ENCODE results near the gene EHMT1.
A peak's percentile ranks its signal among the peaks of the same experiment; 100 is the strongest.
"Not testable (repeated sequence)": the region's sequence is repeated elsewhere in the genome, so short reads cannot be mapped to it uniquely, and the experiment has no call there.

The EHMT1 gene

GRCh38 chr9:137797206-137798120 is 178.7 kb downstream of the EHMT1 start:
- no peak for ATAC-seq
- H3K27me3 Mint-ChIP-seq, result no peaks in the 10 kb centered on the region

GRCh38 chr9:137798142-137798541 is 179.3 kb downstream of the EHMT1 start:
- no peaks in the 10 kb centered on the region for H3K4me1 Mint-ChIP-seq
- no peak overlapping the region for H3K4me3 Mint-ChIP-seq
- no peak overlapping the region for H3K27ac Mint-ChIP-seq
- H3K27me3 Mint-ChIP-seq, result no peaks in the 10 kb centered on the region
- no peak for DNase-seq
- ATAC-seq, result no peak
- no peaks in the 10 kb centered on the region for H3K9me3 Mint-ChIP-seq

More at GRCh38 chr9:137797206-137798120, 178.7 kb downstream of the EHMT1 start:
- H3K4me1 Mint-ChIP-seq, result no peaks in the 10 kb centered on the region
- H3K4me3 Mint-ChIP-seq, result no peak overlapping the region
- peak overlapping the region in 1 of 2 donors; percentile 55 for H3K27ac Mint-ChIP-seq
- DNase-seq, result no peak
- H3K9me3 Mint-ChIP-seq, result no peaks in the 10 kb centered on the region

DNA sequence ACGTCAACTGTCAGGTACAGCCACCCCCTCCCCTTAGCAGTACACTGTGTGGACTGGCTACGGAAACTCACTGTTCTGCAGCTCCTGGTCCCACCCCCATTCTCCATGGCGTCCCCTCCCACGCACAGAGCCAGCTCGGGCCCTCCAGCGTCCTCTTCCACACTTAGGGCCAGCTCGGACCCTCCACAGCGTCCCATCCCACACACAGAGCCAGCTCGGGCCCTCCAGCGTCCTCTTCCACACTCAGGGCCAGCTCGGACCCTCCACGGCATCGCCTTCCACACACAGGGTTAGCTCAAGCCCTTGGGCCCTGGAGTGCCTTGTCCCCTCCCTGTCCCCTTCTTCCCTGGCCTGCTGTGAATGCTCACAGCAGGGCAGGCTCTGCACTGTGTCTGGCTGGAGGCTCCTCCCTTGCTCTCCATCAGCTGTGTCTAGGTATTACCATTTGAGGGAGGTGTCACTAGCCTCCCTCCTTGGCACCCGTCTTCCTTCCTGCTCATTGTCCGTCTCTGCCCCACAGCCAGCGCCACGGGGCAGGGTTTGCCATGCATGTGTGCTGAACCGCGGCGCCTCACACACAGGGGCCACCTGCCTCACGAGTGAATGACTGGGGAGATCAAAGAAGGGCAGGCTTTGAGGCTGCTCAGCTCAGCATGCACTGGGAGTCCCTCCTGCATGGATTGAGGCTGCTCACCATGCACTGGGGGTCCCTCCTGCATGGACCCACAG is 180.3 kb downstream of the EHMT1 start:
- ATAC-seq, result no peak
- Mint-ChIP-seq H3K4me1 (no peaks in the 10 kb centered on the region), H3K4me3 (no peak overlapping the region), H3K9me3 (no peaks in the 10 kb centered on the region), H3K27me3 (no peaks in the 10 kb centered on the region), H3K27ac (no peak overlapping the region)
- no peak for DNase-seq

DNA sequence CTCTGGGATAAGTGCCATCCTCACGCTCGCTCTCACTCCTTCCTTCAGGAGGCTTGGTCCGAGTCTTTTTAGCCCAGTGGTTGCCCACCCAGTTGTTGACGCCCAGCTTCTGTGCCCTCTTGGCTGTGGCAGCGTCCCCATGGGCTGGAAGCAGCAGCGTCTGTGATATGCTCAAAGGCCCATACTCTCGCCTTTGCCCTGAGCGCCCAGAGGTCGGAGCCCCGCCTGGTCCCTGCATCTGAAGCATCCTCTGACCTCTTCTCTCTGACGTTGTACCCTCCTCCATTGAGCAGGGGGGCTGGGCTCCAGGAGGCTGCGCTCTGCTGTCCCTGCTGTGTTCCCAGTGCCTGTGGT is 180.8 kb downstream of the EHMT1 start:
- no peaks in the 10 kb centered on the region for H3K4me1 Mint-ChIP-seq
- H3K4me3 Mint-ChIP-seq, result no peak overlapping the region
- H3K27ac Mint-ChIP-seq, result no peak overlapping the region
- no peaks in the 10 kb centered on the region for H3K27me3 Mint-ChIP-seq
- no peaks in the 10 kb centered on the region for H3K9me3 Mint-ChIP-seq
- no peak for ATAC-seq
- no peak for DNase-seq

GRCh38 chr9:137800196-137801022 is 181.6 kb downstream of the EHMT1 start:
- peak overlapping the region in 1 of 2 donors; percentile 64 for H3K27ac Mint-ChIP-seq
- H3K27me3 Mint-ChIP-seq, result no peaks in the 10 kb centered on the region
- ATAC-seq, result no peak
- no peak for DNase-seq
- H3K4me3 Mint-ChIP-seq, result no peak overlapping the region
- no peaks in the 10 kb centered on the region for H3K9me3 Mint-ChIP-seq
- no peaks in the 10 kb centered on the region for H3K4me1 Mint-ChIP-seq

- Mint-ChIP-seq H3K4me3 (no peak overlapping the region), H3K27ac (peak overlapping the region in 1 of 2 donors; percentile 92), H3K27me3 (no peaks in the 10 kb centered on the region), H3K4me1 (no peaks in the 10 kb centered on the region), H3K9me3 (no peaks in the 10 kb centered on the region)
- peak; percentile 41 for ATAC-seq
- no peak for DNase-seq
Observed at GRCh38 chr9:137801023-137801319, 182.2 kb downstream of the EHMT1 start.

- Mint-ChIP-seq H3K4me3 (no peak overlapping the region), H3K27me3 (no peaks in the 10 kb centered on the region), H3K9me3 (no peaks in the 10 kb centered on the region), H3K4me1 (peaks cover 10% of the 10 kb centered on the region), H3K27ac (peak overlapping the region; percentile 47 to 65)
- ATAC-seq (no peak), DNase-seq (no peak)
Observed at GRCh38 chr9:137802021-137802420, 183.2 kb downstream of the EHMT1 start.

- no peaks in the 10 kb centered on the region for H3K9me3 Mint-ChIP-seq
- H3K4me1 Mint-ChIP-seq, result peaks cover 10% of the 10 kb centered on the region
- ATAC-seq (no peak), DNase-seq (no peak)
- peak overlapping the region in 1 of 2 donors; percentile 60 for H3K27ac Mint-ChIP-seq
- H3K4me3 Mint-ChIP-seq, result no peak overlapping the region
- no peaks in the 10 kb centered on the region for H3K27me3 Mint-ChIP-seq
Observed at GRCh38 chr9:137802521-137803243, 183.9 kb downstream of the EHMT1 start.

DNA sequence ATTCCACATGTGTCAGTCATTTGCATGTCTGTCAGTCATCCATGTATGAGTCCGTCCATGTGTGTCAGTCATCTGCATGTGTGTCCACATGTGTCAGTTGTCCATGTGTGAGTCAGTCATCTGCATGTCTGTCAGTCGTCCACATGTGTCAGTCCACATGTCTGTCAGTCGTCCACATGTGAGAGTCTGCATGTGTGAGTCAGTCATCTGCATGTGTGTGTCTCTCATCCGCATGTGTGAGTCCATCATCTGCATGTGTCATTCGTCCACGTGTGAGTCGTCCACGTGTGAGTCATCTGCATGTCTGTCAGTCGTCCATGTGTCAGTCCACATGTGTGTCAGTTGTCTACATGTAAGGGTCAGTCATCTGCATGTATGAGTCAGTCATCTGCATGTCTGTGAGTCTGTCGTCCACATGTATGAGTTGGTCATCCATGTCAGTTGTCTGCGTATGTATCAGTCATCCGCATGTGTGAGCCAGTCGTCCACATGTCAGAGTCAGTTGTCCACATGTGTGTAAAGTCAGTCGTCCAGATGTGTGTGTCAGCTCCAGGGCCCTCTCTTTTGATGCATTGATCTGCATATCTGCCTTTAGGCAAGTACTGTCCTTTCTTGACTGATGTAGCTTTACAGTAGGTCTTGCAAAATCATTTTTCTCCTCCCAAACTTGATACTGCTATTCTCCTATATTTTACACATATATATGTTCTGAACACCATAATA is 186.3 kb downstream of the EHMT1 start:
- Mint-ChIP-seq H3K4me1 (peaks cover 10% of the 10 kb centered on the region), H3K27ac (no peak overlapping the region), H3K27me3 (no peaks in the 10 kb centered on the region), H3K9me3 (no peaks in the 10 kb centered on the region), H3K4me3 (no peak overlapping the region)
- ATAC-seq (no peak), DNase-seq (no peak)

DNA sequence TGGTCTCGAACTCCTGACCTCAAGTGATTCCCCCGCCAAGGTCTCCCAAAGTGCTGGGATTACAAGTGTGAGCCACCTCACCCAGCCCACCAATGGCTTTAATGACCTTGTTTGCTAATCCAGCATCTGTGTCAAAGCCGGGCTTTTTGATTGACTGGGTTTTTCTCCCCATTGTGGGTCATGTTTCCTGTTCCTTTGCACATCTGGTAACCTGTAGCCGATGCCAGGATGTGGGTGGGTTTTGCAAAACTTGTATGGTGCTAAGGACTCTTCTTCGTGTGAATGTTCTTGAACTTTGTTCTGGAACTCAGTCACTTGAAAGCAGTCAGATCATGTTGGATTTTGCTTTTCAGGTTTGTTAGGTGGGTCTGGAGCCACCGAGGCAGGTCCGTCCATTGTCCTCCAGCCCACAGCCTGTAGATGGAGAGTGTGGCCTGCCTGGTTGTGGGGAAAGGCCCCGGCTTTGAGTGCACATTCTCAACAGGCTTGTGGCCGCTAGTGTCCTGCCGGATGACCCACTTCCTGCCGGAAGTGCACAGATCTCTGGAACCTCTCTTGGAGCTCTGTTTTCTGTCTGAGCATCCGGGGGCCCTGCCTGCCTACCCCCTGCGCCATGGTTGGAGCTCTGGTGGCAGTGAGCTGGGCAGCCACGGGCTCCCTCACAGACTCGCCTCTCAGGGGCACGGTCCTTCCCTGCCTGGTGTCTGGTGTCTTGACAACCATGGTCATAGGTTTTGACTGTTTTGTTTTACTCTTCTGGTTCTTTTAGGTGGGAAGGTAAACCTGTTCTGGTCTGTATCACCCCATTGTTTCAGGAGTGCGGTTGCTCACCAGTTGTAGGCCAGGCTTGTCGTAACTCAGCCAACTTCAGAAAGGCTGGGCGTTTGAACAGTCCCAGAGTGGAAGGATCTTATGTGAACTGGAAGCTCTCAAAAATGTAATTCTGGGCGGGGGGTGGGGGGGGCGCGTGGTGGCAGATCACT is 189.2 kb downstream of the EHMT1 start:
- ATAC-seq (peak; percentile 76), DNase-seq (no peak)
- peaks cover 10% of the 10 kb centered on the region for H3K4me1 Mint-ChIP-seq
- H3K27ac Mint-ChIP-seq, result peak overlapping the region in 1 of 2 donors; percentile 12
- H3K4me3 Mint-ChIP-seq, result no peak overlapping the region
- H3K27me3 Mint-ChIP-seq, result no peaks in the 10 kb centered on the region
- no peaks in the 10 kb centered on the region for H3K9me3 Mint-ChIP-seq

DNA sequence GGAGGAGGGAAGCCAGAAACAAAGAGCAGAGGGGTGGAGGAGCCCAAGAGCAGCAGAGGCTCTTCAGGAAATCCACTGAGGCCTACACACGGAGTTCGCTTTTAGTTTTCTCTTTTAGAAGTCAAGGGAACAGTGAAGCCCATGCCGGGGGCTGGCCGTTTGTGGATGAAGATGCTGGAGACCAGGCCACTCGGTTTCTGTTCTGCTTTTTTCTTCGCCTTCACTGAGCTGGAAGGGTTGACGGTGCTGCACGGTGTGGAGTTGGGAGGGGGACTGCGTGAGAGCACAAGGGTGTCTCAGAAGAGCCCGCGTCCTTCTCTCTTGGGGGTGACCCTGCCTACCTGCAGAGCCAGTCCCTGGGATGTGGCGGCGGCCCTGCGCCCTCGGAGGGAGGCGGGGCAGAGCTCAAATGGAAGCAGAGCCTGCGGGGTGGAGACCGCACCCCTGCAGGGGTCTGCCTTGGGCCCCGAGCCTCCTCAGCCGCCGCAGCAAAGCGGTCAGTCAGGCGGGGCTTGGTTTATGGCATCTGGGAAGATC is 190.3 kb downstream of the EHMT1 start:
- H3K27ac Mint-ChIP-seq, result peak overlapping the region; percentile 40 to 50

GRCh38 chr9:137809726-137810450 is 191.1 kb downstream of the EHMT1 start:
- H3K9me3 Mint-ChIP-seq, H3K27me3 Mint-ChIP-seq, H3K4me1 Mint-ChIP-seq, DNase-seq, ATAC-seq, H3K4me3 Mint-ChIP-seq, H3K27ac Mint-ChIP-seq: not testable (repeated sequence)

More for the DNA sequence above, 190.3 kb downstream of the EHMT1 start:
- ATAC-seq (no peak), DNase-seq (no peak)
- H3K27me3 Mint-ChIP-seq, result no peaks in the 10 kb centered on the region
- no peak overlapping the region for H3K4me3 Mint-ChIP-seq
- no peaks in the 10 kb centered on the region for H3K9me3 Mint-ChIP-seq
- H3K4me1 Mint-ChIP-seq, result peaks cover 10% of the 10 kb centered on the region

DNA sequence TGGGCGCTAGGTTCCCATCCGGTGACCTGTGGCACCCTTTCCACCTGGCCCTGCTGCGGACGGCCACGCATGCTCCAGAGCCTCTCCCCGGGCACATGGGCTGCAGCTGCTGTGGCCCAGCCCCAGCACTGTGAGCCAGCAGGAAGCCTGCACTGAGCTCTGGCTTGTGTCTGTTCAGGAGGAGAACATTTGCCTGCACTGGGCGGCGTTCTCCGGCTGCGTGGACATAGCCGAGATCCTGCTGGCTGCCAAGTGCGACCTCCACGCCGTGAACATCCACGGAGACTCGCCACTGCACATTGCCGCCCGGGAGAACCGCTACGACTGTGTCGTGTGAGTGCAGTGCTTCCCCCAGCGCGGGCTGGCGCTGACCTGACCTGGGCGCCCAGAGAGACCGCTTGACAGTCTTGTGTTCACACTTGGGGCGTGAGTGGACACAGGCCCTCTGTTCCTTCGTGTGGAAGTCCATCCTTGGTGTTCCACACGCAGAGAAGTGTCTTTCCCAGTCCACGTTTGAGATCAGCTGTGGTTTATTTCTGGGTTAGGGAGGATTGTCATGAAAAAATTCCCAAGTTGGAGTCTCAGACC is 192.6 kb downstream of the EHMT1 start:
- ATAC-seq (no peak), DNase-seq (no peak)
- Mint-ChIP-seq H3K27me3 (no peaks in the 10 kb centered on the region), H3K27ac (no peak overlapping the region), H3K4me1 (peaks cover 6% of the 10 kb centered on the region), H3K4me3 (no peak overlapping the region), H3K9me3 (no peaks in the 10 kb centered on the region)
